ENCODE measurements around the gene UXS1.

The UXS1 gene

DNA sequence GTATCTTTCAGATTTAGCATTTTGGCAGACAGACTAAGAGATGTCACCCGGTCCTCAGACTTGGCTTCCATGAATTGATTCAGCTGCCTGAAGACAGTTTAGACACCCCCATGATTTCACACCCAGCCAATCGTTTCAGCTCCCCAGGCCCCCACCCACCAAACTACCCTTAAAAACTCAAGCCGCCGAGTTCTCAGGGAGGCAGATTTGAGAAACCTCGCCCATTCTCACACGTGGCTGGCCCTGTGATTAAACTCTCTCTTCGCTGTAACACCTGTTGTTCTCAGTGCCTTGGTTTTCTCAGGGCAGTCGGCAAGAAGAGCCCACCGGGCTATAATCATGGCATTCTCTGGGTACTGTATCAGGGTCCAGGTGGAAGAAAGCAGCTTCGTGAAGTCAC lies 35.2 kb downstream of the UXS1 start:
- POLR2A ChIA-PET, result no interaction called here
- DNase-seq (ENCODE audit: low read depth, low spot score), result no peak
- CTCF ChIA-PET, result no interaction called here
- TF ChIP-seq, protein P1, sequence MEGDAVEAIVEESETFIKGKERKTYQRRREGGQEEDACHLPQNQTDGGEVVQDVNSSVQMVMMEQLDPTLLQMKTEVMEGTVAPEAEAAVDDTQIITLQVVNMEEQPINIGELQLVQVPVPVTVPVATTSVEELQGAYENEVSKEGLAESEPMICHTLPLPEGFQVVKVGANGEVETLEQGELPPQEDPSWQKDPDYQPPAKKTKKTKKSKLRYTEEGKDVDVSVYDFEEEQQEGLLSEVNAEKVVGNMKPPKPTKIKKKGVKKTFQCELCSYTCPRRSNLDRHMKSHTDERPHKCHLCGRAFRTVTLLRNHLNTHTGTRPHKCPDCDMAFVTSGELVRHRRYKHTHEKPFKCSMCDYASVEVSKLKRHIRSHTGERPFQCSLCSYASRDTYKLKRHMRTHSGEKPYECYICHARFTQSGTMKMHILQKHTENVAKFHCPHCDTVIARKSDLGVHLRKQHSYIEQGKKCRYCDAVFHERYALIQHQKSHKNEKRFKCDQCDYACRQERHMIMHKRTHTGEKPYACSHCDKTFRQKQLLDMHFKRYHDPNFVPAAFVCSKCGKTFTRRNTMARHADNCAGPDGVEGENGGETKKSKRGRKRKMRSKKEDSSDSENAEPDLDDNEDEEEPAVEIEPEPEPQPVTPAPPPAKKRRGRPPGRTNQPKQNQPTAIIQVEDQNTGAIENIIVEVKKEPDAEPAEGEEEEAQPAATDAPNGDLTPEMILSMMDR (IDR thresholded peaks at IDR 0.05; ENCODE audit: insufficient read depth, low read length, missing control alignments), result no peak
- no peak overlapping the region for H3K4me3 ChIP-seq (ENCODE audit: low read depth, low read length)

DNA sequence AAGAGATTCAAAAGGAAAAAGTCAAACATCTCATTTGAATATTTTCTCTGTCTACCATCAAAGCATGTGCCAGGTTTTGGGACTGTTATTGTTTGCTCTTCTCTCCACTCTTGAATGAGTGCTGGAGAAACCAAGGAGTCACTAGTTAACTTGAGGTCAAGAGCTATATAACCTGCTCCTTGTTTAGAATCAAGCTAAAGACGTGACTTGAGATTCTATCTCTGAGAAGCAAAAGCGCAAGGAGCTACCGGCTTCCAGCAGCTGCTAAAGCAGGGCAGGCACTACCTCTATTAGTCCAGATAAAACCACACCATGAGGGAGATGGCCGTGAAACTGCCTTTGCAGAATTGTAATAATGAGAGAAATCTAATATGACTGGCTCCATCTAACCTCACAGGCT lies 36.0 kb downstream of the UXS1 start:
- ChIA-PET POLR2A (no interaction called here), CTCF (interaction anchor here (1.4 kb wide), 2 partner anchors 9 to 53 kb away, joined by 3 to 5 read pairs; no protein-coding TSS in a partner anchor)
- TF ChIP-seq, protein P1 (IDR thresholded peaks at IDR 0.05; ENCODE audit: insufficient read depth, low read length, missing control alignments), result no peak
- no peak for DNase-seq (ENCODE audit: low read depth, low spot score)
- no peak overlapping the region for H3K4me3 ChIP-seq (ENCODE audit: low read depth, low read length)

DNA sequence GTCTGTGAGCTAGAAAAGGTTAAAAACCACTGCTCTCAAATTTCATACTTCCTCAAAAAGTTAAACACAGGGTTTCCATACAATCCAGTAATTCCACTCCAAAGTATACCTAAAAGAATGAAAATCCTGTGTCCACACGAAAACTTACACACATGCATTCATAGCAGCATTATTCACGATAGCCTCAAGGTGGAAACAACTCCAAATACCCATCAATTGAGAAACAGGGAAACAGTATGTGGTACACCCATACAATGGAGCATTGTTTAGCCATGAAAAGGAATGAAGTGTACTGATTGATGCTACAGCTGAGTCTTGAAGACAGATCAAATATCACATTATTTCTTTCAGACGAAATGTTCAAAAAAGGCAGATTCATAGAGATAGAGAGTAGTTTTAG lies 36.7 kb downstream of the UXS1 start:
- CTCF ChIA-PET, result interaction anchor here (1.4 kb wide), 2 partner anchors 10 to 52 kb away, joined by 3 to 5 read pairs; no protein-coding TSS in a partner anchor
- DNase-seq (ENCODE audit: low read depth, low spot score), result no peak
- TF ChIP-seq, protein P1 (IDR thresholded peaks at IDR 0.05; ENCODE audit: insufficient read depth, low read length, missing control alignments), result no peak

DNA sequence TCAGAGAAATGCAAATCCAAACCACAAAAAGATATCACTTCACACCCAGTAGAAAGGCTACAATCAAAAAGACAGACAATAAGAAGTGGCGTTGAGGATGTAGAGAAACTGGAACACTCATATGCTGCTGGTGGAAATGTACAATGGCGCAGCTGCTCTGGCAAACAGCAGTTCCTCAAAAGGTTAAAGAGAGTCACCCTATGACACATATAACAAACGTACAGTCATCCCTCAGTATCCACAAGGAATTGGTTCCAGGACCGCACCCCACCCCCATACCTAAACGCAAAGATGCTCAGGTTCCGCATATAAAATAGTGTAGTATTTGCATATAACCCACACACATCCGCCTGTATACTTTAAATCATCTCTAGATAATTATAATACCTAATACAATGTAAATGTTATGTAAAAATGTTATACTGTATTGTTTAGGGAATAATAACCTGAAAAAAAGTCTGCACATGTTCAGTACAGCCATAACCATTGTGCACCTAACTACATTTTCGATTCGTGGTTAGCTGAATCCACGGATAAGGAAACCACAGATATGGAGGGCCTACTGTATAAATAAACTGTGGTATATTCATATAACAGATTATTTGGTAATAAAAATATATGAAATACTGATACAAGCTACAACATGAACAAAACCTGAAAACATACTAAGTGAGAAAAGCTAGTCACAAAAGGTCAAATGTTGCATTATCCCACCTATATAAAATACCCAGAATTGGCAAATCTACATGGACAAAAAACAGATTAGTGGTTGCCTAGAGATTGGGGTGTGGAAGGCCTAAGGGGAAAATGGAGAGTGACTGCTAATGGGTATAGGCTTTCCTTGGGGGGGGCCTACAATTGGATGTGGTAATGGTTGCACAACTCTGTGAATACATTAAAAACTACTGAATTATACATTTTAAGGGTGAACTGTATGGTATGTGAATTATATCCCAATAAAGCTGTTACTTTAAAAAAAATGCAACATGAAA lies 37.5 kb downstream of the UXS1 start:
- H3K4me3 ChIP-seq (ENCODE audit: low read depth, low read length), result no peak overlapping the region
- DNase-seq (ENCODE audit: low read depth, low spot score), result no peak
- CTCF ChIA-PET, result interaction anchor here (1.4 kb wide), 2 partner anchors 11 to 51 kb away, joined by 3 to 5 read pairs; no protein-coding TSS in a partner anchor
- POLR2A ChIA-PET, result no interaction called here
- TF ChIP-seq, protein P1 (IDR thresholded peaks at IDR 0.05; ENCODE audit: insufficient read depth, low read length, missing control alignments), result no peak

More for the DNA sequence above, 36.7 kb downstream of the UXS1 start:
- no peak overlapping the region for H3K4me3 ChIP-seq (ENCODE audit: low read depth, low read length)
- POLR2A ChIA-PET, result no interaction called here

DNA sequence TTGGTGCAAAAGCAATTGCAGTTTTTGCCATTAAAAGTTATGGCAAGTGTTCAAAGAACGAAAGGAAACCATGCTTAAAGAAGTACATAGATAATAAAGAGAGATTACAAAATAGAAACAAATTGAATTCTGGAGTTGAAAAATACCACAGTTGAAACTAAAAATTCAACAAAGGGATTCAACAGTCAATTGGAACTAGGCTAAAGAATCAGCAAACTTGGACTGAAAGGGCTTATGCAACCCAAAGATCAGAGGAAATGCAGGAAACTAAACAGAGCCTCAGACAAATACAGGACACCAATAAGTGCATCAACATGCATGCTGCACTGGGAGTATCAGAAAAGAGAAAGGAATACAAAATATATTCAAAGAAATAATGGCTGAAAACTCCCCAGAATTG lies 40.3 kb downstream of the UXS1 start:
- CTCF ChIA-PET, result no interaction called here
- DNase-seq (ENCODE audit: low read depth, low spot score), result no peak

DNA sequence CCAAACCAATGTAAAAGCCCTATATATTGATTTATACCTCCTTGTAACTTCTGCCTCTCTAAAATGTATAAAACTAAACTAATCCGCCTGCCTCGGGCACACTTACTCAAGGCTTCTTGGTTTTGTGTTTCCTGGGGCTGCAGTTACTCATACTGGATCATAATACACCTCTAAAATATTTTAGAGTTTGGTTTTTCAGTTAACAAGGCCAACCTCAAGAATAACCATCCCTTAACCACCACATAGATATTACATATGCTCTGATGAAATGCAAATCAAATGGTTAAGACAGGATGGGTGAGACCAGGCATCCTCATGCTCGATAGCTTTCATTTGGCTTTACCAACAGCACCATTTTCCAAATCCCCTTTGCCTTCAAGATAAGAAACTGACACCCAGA lies 46.4 kb downstream of the UXS1 start:
- no peak overlapping the region for H3K4me3 ChIP-seq (ENCODE audit: low read depth, low read length)
- TF ChIP-seq, protein P1 (IDR thresholded peaks at IDR 0.05; ENCODE audit: insufficient read depth, low read length, missing control alignments), result no peak
- ChIA-PET POLR2A (no interaction called here), CTCF (no interaction called here)
- DNase-seq (ENCODE audit: low read depth, low spot score), result no peak

More for the DNA sequence above, 40.3 kb downstream of the UXS1 start:
- POLR2A ChIA-PET, result no interaction called here
- TF ChIP-seq, protein P1 (IDR thresholded peaks at IDR 0.05; ENCODE audit: insufficient read depth, low read length, missing control alignments), result no peak
- no peak overlapping the region for H3K4me3 ChIP-seq (ENCODE audit: low read depth, low read length)
